ENCODE measurements around the gene PCDHB6.
"Not testable (repeated sequence)": the region's sequence is repeated elsewhere in the genome, so short reads cannot be mapped to it uniquely, and the experiment has no call there.

PCDHB6 gene

DNA sequence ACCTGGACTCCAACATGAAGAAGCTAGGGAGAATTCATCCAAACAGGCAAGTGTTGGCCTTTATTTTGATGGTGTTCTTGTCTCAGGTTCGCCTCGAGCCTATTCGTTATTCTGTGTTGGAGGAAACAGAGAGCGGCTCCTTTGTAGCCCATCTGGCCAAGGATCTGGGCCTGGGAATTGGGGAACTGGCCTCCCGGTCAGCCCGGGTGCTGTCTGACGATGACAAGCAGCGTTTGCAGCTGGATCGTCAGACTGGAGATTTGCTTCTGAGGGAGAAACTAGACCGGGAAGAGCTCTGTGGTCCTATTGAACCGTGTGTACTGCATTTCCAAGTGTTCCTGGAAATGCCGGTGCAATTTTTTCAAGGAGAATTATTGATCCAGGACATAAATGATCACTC, 27.9 kb upstream of the PCDHB6 start:
- TF ChIP-seq, protein P1, sequence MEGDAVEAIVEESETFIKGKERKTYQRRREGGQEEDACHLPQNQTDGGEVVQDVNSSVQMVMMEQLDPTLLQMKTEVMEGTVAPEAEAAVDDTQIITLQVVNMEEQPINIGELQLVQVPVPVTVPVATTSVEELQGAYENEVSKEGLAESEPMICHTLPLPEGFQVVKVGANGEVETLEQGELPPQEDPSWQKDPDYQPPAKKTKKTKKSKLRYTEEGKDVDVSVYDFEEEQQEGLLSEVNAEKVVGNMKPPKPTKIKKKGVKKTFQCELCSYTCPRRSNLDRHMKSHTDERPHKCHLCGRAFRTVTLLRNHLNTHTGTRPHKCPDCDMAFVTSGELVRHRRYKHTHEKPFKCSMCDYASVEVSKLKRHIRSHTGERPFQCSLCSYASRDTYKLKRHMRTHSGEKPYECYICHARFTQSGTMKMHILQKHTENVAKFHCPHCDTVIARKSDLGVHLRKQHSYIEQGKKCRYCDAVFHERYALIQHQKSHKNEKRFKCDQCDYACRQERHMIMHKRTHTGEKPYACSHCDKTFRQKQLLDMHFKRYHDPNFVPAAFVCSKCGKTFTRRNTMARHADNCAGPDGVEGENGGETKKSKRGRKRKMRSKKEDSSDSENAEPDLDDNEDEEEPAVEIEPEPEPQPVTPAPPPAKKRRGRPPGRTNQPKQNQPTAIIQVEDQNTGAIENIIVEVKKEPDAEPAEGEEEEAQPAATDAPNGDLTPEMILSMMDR (IDR thresholded peaks at IDR 0.05; ENCODE audit: low read length, missing control alignments): no peak
- H3K4me3 ChIP-seq (replicated peaks; ENCODE audit: low read depth, low read length): no peak overlapping the region
- no peak for DNase-seq (ENCODE audit: low read depth)

DNA sequence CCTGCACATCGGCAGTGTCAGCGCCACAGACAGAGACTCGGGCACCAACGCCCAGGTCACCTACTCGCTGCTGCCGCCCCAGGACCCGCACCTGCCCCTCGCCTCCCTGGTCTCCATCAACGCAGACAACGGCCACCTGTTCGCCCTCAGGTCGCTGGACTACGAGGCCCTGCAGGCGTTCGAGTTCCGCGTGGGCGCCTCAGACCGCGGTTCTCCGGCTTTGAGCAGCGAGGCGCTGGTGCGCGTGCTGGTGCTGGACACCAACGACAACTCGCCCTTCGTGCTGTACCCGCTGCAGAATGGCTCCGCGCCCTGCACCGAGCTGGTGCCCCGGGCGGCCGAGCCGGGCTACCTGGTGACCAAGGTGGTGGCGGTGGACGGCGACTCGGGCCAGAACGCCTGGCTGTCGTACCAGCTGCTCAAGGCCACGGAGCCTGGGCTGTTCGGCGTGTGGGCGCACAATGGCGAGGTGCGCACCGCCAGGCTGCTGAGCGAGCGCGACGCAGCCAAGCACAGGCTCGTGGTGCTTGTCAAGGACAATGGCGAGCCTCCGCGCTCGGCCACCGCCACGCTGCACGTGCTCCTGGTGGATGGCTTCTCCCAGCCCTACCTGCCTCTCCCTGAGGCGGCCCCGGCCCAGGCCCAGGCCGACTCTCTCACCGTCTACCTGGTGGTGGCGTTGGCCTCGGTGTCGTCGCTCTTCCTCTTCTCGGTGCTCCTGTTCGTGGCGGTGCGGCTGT, 26.3 kb upstream of the PCDHB6 start:
- not testable (repeated sequence) for DNase-seq (ENCODE audit: low read depth); H3K4me3 ChIP-seq (replicated peaks; ENCODE audit: low read depth, low read length)

DNA sequence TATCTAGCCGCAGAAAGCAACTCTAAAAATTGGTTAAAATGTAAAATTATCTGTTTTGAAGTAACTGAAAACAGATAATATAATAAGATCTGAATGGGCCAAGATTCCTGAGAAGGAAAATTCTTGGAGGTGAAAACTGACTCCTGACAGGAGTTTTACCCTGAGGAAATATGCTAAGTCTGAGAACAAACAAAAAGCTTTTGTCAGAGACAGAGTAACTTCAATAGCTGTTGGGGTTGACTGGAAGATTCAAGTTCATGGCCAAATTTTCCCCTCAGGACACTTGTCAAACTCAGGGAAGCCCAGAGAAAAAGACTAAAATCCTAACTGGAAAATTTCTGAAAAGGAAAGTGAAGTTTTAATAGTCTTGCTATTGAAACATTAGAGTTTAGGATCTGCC, 22.6 kb upstream of the PCDHB6 start:
- no peak for DNase-seq (ENCODE audit: low read depth)
- no peak overlapping the region for H3K4me3 ChIP-seq (replicated peaks; ENCODE audit: low read depth, low read length)
- TF ChIP-seq, protein P1 (IDR thresholded peaks at IDR 0.05; ENCODE audit: low read length, missing control alignments): no peak

DNA sequence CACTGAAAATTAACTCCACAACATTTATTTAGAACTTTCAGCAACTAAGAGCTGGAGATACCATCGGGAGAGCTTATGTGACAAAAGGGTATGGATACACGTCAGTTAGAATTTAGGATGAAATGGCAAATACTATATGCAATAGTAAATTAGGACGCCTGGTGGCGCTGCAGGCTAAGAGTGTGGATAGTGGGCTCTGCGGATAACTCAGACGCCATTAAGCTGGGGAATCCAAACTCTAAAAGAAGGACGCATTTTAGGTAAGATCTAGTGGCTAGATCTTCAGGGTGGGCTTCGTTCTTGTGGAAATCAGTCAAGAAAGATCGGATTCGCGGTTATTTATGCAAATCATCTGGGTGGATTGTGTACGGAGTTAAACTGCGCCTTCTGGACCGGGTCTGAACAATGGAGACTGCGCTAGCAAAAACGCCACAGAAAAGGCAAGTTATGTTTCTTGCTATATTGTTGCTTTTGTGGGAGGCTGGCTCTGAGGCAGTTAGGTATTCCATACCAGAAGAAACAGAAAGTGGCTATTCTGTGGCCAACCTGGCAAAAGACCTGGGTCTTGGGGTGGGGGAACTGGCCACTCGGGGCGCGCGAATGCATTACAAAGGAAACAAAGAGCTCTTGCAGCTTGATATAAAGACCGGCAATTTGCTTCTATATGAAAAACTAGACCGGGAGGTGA, 14.7 kb upstream of the PCDHB6 start, which contains the start of gene PCDHB5:
TSS of gene PCDHB5 (plus strand) at position 177 of the 688 bp plus-strand sequence. CDS start at position 406, 229 bp downstream.
- H3K4me3 ChIP-seq (replicated peaks; ENCODE audit: low read depth, low read length): peak within 1 kb of the TSS; percentile 41
- TF ChIP-seq, protein P1 (IDR thresholded peaks at IDR 0.05; ENCODE audit: low read length, missing control alignments): peak; percentile 27
- DNase-seq (ENCODE audit: low read depth): peak; percentile 27

DNA sequence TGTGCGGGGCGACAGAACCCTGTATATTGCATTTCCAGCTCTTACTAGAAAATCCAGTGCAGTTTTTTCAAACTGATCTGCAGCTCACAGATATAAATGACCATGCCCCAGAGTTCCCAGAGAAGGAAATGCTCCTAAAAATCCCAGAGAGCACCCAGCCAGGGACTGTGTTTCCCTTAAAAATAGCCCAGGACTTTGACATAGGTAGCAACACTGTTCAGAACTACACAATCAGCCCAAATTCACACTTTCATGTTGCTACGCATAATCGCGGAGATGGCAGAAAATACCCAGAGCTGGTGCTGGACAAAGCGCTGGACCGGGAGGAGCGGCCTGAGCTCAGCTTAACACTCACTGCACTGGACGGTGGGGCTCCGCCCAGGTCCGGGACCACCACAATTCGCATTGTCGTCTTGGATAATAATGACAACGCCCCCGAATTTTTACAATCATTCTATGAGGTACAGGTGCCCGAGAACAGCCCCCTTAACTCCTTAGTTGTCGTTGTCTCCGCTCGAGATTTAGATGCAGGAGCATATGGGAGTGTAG, 14.1 kb upstream of the PCDHB6 start:
- H3K4me3 ChIP-seq (replicated peaks; ENCODE audit: low read depth, low read length): peak overlapping the region; percentile 41
- TF ChIP-seq, protein P1 (IDR thresholded peaks at IDR 0.05; ENCODE audit: low read length, missing control alignments): no peak
- DNase-seq (ENCODE audit: low read depth): no peak

DNA sequence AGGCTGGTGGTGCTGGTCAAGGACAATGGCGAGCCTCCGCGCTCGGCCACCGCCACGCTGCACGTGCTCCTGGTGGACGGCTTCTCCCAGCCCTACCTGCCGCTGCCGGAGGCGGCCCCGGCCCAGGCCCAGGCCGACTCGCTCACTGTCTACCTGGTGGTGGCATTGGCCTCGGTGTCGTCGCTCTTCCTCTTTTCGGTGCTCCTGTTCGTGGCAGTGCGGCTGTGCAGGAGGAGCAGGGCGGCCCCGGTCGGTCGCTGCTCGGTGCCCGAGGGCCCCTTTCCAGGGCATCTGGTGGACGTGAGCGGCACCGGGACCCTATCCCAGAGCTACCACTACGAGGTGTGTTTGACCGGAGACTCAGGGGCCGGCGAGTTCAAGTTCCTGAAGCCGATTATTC, 12.5 kb upstream of the PCDHB6 start:
- not testable (repeated sequence) for H3K4me3 ChIP-seq (replicated peaks; ENCODE audit: low read depth, low read length); DNase-seq (ENCODE audit: low read depth)

DNA sequence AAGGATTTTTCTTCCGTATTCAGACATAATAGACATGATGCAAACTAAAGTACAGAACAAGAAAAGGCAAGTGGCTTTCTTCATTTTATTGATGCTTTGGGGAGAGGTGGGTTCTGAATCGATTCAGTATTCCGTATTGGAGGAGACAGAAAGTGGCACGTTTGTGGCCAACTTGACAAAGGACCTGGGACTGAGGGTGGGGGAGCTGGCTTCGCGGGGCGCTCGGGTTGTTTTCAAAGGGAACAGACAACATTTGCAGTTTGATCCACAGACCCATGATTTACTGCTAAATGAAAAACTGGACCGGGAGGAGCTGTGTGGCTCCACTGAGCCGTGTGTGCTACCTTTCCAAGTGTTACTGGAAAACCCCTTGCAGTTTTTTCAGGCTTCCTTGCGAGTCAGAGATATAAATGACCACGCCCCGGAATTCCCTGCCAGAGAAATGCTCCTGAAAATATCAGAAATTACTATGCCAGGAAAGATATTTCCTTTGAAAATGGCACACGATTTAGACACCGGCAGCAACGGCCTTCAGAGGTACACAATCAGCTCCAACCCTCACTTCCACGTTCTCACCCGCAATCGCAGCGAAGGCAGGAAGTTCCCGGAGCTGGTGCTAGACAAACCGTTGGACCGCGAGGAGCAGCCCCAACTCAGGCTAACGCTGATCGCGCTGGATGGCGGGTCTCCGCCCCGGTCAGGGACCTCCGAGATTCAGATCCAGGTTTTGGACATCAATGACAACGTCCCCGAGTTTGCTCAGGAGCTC, 551 bp downstream of the PCDHB6 start:
- DNase-seq (ENCODE audit: low read depth): no peak
- TF ChIP-seq, protein P1 (IDR thresholded peaks at IDR 0.05; ENCODE audit: low read length, missing control alignments): no peak
- no peak overlapping the region for H3K4me3 ChIP-seq (replicated peaks; ENCODE audit: low read depth, low read length)
